ENCODE measurements around the gene MICAL2.

The MICAL2 gene

GRCh38 chr11:12100841-12101242, 9.5 kb upstream of the MICAL2 start:
- DNase-seq: no peak

GRCh38 chr11:12101318-12101717, 9.1 kb upstream of the MICAL2 start:
- no peak for DNase-seq

GRCh38 chr11:12102588-12103410, 7.6 kb upstream of the MICAL2 start:
- no peak for DNase-seq

GRCh38 chr11:12103411-12104225, 6.8 kb upstream of the MICAL2 start:
- no peak for DNase-seq

- DNase-seq: no peak
Measured at GRCh38 chr11:12105471-12105870, 4.9 kb upstream of the MICAL2 start.

GRCh38 chr11:12106101-12106500, 4.3 kb upstream of the MICAL2 start:
- no peak for DNase-seq

GRCh38 chr11:12106501-12106900, 3.9 kb upstream of the MICAL2 start:
- no peak for DNase-seq

GRCh38 chr11:12108875-12109453, 1.4 kb upstream of the MICAL2 start:
- DNase-seq: no peak

- no peak for DNase-seq
Measured at GRCh38 chr11:12109591-12110196, 696 bp upstream of the MICAL2 start.

GRCh38 chr11:12110714-12111548, 541 bp downstream of the MICAL2 start:
- DNase-seq: no peak

- DNase-seq: no peak
Measured at GRCh38 chr11:12111549-12112520, 1.4 kb downstream of the MICAL2 start.

- no peak for DNase-seq
Measured at GRCh38 chr11:12112750-12113149, 2.4 kb downstream of the MICAL2 start.

GRCh38 chr11:12113294-12113693, 2.9 kb downstream of the MICAL2 start:
- no peak for DNase-seq

- DNase-seq: no peak
Measured at GRCh38 chr11:12114193-12115033, 4.0 kb downstream of the MICAL2 start.

- no peak for DNase-seq
Measured at GRCh38 chr11:12116425-12117032, 6.1 kb downstream of the MICAL2 start.

- no peak for DNase-seq
Measured at GRCh38 chr11:12117200-12117599, 6.8 kb downstream of the MICAL2 start.

- no peak for DNase-seq
Measured at GRCh38 chr11:12117611-12118010, 7.2 kb downstream of the MICAL2 start.

GRCh38 chr11:12118949-12119348, 8.6 kb downstream of the MICAL2 start:
- DNase-seq: no peak

- DNase-seq: no peak
Measured at GRCh38 chr11:12119502-12119901, 9.1 kb downstream of the MICAL2 start.
